Gastroesophageal sphincter (tissue), 3 donors: ENCODE results near the gene TNRC6A.

Source experiments
- POLR2AphosphoS5 ChIP-seq: sonication (generic); formaldehyde crosslinking; IDR thresholded peaks from one replicate; pipeline ENCODE4 v1.6.1; 2017; ENCODE audit warnings: antibody characterized with exemption
- TF ChIP-seq, protein P1 (sequence below), 4 experiments: fragments of 200-600 bp in 2 of 4; fragments of 450-650 bp in 2 of 4; sonication (generic) in 1 of 4; IDR thresholded peaks; one replicate each; pipeline ENCODE4 v1.5.1; 2017 to 2019; ENCODE audit warnings: antibody characterized with exemption in 4 of 4, mild to moderate bottlenecking in 2 of 4, moderate library complexity in 2 of 4

DNA sequence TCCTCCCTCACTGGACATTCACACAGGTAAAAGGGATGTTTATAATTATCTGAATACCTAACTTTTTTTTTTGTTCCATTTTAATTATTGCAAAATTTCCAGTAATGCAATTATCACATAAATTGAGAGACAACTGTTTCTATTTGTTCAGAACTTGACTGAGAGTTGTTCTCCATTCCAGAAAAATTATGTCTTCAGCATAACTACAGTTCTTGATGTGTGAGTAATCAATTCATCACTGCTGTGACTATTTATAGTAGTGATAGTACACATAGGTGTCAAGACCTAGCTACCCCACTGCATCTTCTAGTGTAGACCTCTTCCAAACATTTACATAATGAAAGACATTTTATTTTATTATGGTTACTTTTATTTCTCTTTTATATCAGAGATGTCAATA lies 5.8 kb upstream of the TNRC6A start:
- TF ChIP-seq, protein P1, sequence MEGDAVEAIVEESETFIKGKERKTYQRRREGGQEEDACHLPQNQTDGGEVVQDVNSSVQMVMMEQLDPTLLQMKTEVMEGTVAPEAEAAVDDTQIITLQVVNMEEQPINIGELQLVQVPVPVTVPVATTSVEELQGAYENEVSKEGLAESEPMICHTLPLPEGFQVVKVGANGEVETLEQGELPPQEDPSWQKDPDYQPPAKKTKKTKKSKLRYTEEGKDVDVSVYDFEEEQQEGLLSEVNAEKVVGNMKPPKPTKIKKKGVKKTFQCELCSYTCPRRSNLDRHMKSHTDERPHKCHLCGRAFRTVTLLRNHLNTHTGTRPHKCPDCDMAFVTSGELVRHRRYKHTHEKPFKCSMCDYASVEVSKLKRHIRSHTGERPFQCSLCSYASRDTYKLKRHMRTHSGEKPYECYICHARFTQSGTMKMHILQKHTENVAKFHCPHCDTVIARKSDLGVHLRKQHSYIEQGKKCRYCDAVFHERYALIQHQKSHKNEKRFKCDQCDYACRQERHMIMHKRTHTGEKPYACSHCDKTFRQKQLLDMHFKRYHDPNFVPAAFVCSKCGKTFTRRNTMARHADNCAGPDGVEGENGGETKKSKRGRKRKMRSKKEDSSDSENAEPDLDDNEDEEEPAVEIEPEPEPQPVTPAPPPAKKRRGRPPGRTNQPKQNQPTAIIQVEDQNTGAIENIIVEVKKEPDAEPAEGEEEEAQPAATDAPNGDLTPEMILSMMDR (IDR thresholded peaks at IDR 0.05), result no peak
- TF ChIP-seq POLR2AphosphoS5, result no peak
